NAMALWA (cell line): ENCODE data around the gene SAFB.

Experiments used
- DNase-seq: peaks from one replicate; pipeline ENCODE4 v3.0.0-alpha.2; 2015; ENCODE audit warnings: low spot score

Gene SAFB

GRCh38 chr19:5627395-5627904 lies 4.6 kb downstream of the SAFB start:
- DNase-seq, result peak; percentile 74

- no peak for DNase-seq
These were observed 5.6 kb downstream of the SAFB start for GRCh38 chr19:5628461-5628860.

- peak; percentile 31 for DNase-seq
These were observed 6.1 kb downstream of the SAFB start for GRCh38 chr19:5628919-5629481.

GRCh38 chr19:5631567-5632240 lies 8.8 kb downstream of the SAFB start:
- DNase-seq, result no peak

- DNase-seq, result no peak
These were observed 9.3 kb downstream of the SAFB start for GRCh38 chr19:5632241-5632612.

- no peak for DNase-seq
These were observed 9.8 kb downstream of the SAFB start for GRCh38 chr19:5632657-5633056.

- no peak for DNase-seq
These were observed 12.5 kb downstream of the SAFB start for GRCh38 chr19:5635427-5635826.

GRCh38 chr19:5637971-5638370 lies 15.1 kb downstream of the SAFB start:
- DNase-seq, result no peak

- DNase-seq, result no peak
These were observed 18.3 kb downstream of the SAFB start for GRCh38 chr19:5641171-5641570.

- no peak for DNase-seq
These were observed 19.3 kb downstream of the SAFB start for GRCh38 chr19:5642204-5642603.

GRCh38 chr19:5643060-5643459 lies 20.2 kb downstream of the SAFB start:
- no peak for DNase-seq

- no peak for DNase-seq
These were observed 21.2 kb downstream of the SAFB start for GRCh38 chr19:5644037-5644436.

GRCh38 chr19:5645409-5645808 lies 22.5 kb downstream of the SAFB start:
- DNase-seq, result no peak

- DNase-seq, result no peak
These were observed 23.8 kb downstream of the SAFB start for GRCh38 chr19:5646703-5647102.

- DNase-seq, result no peak
These were observed 25.6 kb downstream of the SAFB start for GRCh38 chr19:5648464-5648863.

- DNase-seq, result no peak
These were observed 28.5 kb downstream of the SAFB start for GRCh38 chr19:5651361-5651760.

- DNase-seq, result no peak
These were observed 29.4 kb downstream of the SAFB start for GRCh38 chr19:5652261-5652660.

- no peak for DNase-seq
These were observed 32.0 kb downstream of the SAFB start for GRCh38 chr19:5654931-5655330.

- no peak for DNase-seq
These were observed 32.5 kb downstream of the SAFB start for GRCh38 chr19:5655412-5655811.

- DNase-seq, result no peak
These were observed 38.6 kb downstream of the SAFB start for GRCh38 chr19:5661483-5661882.

- no peak for DNase-seq
These were observed 41.0 kb downstream of the SAFB start for GRCh38 chr19:5663904-5664303.

GRCh38 chr19:5664515-5664914 lies 41.6 kb downstream of the SAFB start:
- no peak for DNase-seq

GRCh38 chr19:5665781-5666513 lies 43.1 kb downstream of the SAFB start:
- no peak for DNase-seq
